PC-9 (cell line): Measurements from ENCODE around the gene KCNJ5. TPM values are rescaled to one million over a fixed set of nuclear protein-coding genes. Genes with fewer than 3 reads are reported as not detected.

Experiments used
- BruUV-seq: library from RNA; stranded (reverse); fragments of 400-500 nt; replicated peaks from 2 replicates; lab custom pipeline; 2021; lab: Mats Ljungman, UMichigan
- CTCF ChIA-PET: fragments of 300-600 bp; sonication (Branson Sonifier 250); formaldehyde crosslinking; loops from one replicate; lab custom pipeline; 2022; ENCODE audit warnings: antibody characterized with exemption; lab: Charles Lee
- POLR2A ChIA-PET: fragments of 300-600 bp; sonication (Branson Sonifier 250); formaldehyde crosslinking; loops from one replicate; lab custom pipeline; 2022; ENCODE audit warnings: antibody characterized with exemption; ENCODE audit not compliant: unreplicated experiment; lab: Charles Lee
- DNase-seq, 2 experiments: peaks; one replicate each; pipeline versions ENCODE4 v3.0.0 to v3.0.0-alpha.2; 2015 to 2022; ENCODE audit warnings: mixed read lengths in 1 of 2
- H2AFZ ChIP-seq: fragments of 200-600 bp; sonication (generic); 2 replicates; pipeline ENCODE4 v1.8.1; 2017; ENCODE audit warnings: antibody characterized with exemption
- H3F3A ChIP-seq: fragments of 200-600 bp; sonication (generic); 2 replicates; pipeline ENCODE4 v1.8.1; 2017; ENCODE audit warnings: antibody characterized with exemption, mild to moderate bottlenecking, low read depth; ENCODE audit not compliant: insufficient read depth
- H3K27ac ChIP-seq: fragments of 200-600 bp; sonication (generic); 2 replicates; pipeline ENCODE4 v1.6.1; 2016; ENCODE audit warnings: mixed run types
- H3K27me3 ChIP-seq: fragments of 200-600 bp; sonication (generic); 2 replicates; pipeline ENCODE4 v1.6.1; 2016; ENCODE audit warnings: low read depth, mixed run types; ENCODE audit not compliant: insufficient read depth
- H3K36me3 ChIP-seq: fragments of 200-600 bp; sonication (generic); 2 replicates; pipeline ENCODE4 v1.6.1; 2016; ENCODE audit warnings: low read depth, mixed run types
- H3K4me1 ChIP-seq: fragments of 200-600 bp; sonication (generic); replicated peaks from 2 replicates; pipeline ENCODE4 v1.6.1; 2016; ENCODE audit warnings: mixed run types; ENCODE audit not compliant: insufficient read depth
- H3K4me2 ChIP-seq: fragments of 200-600 bp; sonication (generic); 2 replicates; pipeline ENCODE4 v1.6.1; 2017; ENCODE audit warnings: mixed run types
- H3K4me3 ChIP-seq: fragments of 200-600 bp; sonication (generic); 2 replicates; pipeline ENCODE4 v1.6.1; 2016; ENCODE audit warnings: mixed run types
- H3K79me2 ChIP-seq: fragments of 200-600 bp; sonication (generic); 2 replicates; pipeline ENCODE4 v1.6.1; 2017; ENCODE audit warnings: low read depth, mixed run types
- H3K9me2 ChIP-seq: fragments of 200-600 bp; sonication (generic); 2 replicates; pipeline ENCODE4 v1.8.1; 2017; ENCODE audit warnings: mild to moderate bottlenecking; ENCODE audit not compliant: insufficient read depth
- H3K9me3 ChIP-seq: fragments of 200-600 bp; sonication (generic); 2 replicates; pipeline ENCODE4 v1.8.1; 2016; ENCODE audit warnings: low read depth; ENCODE audit not compliant: insufficient read depth
- H4K20me1 ChIP-seq: fragments of 200-600 bp; sonication (generic); 2 replicates; pipeline ENCODE4 v1.8.1; 2017; ENCODE audit not compliant: insufficient read depth
- CTCF ChIP-seq: fragments of 200-600 bp; sonication (generic); conservative IDR thresholded peaks from 2 replicates; pipeline ENCODE4 v1.6.1; 2017; ENCODE audit warnings: mixed run types, antibody characterized with exemption, mild to moderate bottlenecking, moderate library complexity
- EZH2 ChIP-seq: fragments of 200-600 bp; sonication (generic); IDR thresholded peaks from 2 replicates; pipeline ENCODE4 v1.8.0; 2017; ENCODE audit warnings: antibody characterized with exemption, low read depth
- intact Hi-C: fragments of 100-400 bp; cut with micrococcal nuclease; formaldehyde crosslinking; loops from one replicate; pipeline ENCODE4 v1.10.0; 2022; ENCODE audit not compliant: unreplicated experiment
- total RNA-seq: library from RNA; stranded (reverse); gene quantifications from 2 replicates; pipeline ENCODE4 v1.2.3, GENCODE V29; 2021

Gene KCNJ5
- total RNA-seq, 1 experiment from 2014 or later = 0.11 TPM

GRCh38 chr11:128878455-128878854 is 12.7 kb upstream of the KCNJ5 start:
- H3K36me3 ChIP-seq = no peaks in the 10 kb centered on the region
- no peak overlapping the region for H3K4me2 ChIP-seq
- H3F3A ChIP-seq = no peaks in the 10 kb centered on the region
- POLR2A ChIA-PET = interaction anchor here (0.6 kb wide), 1 partner anchor 783 kb away, joined by 12 read pairs; no protein-coding TSS in a partner anchor
- no peaks in the 10 kb centered on the region for H3K4me1 ChIP-seq
- TF ChIP-seq CTCF = no peak
- no peak for TF ChIP-seq EZH2
- H3K9me2 ChIP-seq = no peaks in the 10 kb centered on the region
- intact Hi-C loops = no loop called here
- no TSS peak for BruUV-seq
- no peak overlapping the region for H3K4me3 ChIP-seq
- H3K79me2 ChIP-seq = no peaks in the 10 kb centered on the region
- H2AFZ ChIP-seq = no peak overlapping the region
- no peaks in the 10 kb centered on the region for H4K20me1 ChIP-seq
- H3K27me3 ChIP-seq = peaks cover 37% of the 10 kb centered on the region
- CTCF ChIA-PET = no interaction called here
- no peak overlapping the region for H3K27ac ChIP-seq
- DNase-seq = no peak
- no peaks in the 10 kb centered on the region for H3K9me3 ChIP-seq

- BruUV-seq = no TSS peak
- TF ChIP-seq EZH2 (no peak), CTCF (no peak)
Measured at GRCh38 chr11:128879817-128880216, 11.3 kb upstream of the KCNJ5 start.

GRCh38 chr11:128881221-128881620 is 9.9 kb upstream of the KCNJ5 start:
- ChIA-PET POLR2A (no interaction called here), CTCF (no interaction called here)
- TF ChIP-seq EZH2 (no peak), CTCF (no peak)
- H3F3A ChIP-seq = no peaks in the 10 kb centered on the region
- no peak overlapping the region for H2AFZ ChIP-seq
- DNase-seq = no peak
- H3K36me3 ChIP-seq = no peaks in the 10 kb centered on the region
- H4K20me1 ChIP-seq = no peaks in the 10 kb centered on the region
- no peaks in the 10 kb centered on the region for H3K9me3 ChIP-seq
- H3K4me1 ChIP-seq = no peaks in the 10 kb centered on the region
- BruUV-seq = no TSS peak
- H3K4me3 ChIP-seq = no peak overlapping the region
- no peak overlapping the region for H3K4me2 ChIP-seq
- no peak overlapping the region for H3K27ac ChIP-seq
- H3K27me3 ChIP-seq = peaks cover 23% of the 10 kb centered on the region
- no peaks in the 10 kb centered on the region for H3K79me2 ChIP-seq
- intact Hi-C loops = loop anchor here (10.0 kb wide), 1 partner anchor 846 kb away; no protein-coding TSS in a partner anchor
- H3K9me2 ChIP-seq = no peaks in the 10 kb centered on the region

More at GRCh38 chr11:128879817-128880216, 11.3 kb upstream of the KCNJ5 start:
- H3K4me2 ChIP-seq = no peak overlapping the region
- H3K27ac ChIP-seq = no peak overlapping the region
- H4K20me1 ChIP-seq = no peaks in the 10 kb centered on the region
- H3K4me1 ChIP-seq = no peaks in the 10 kb centered on the region
- no peaks in the 10 kb centered on the region for H3K9me2 ChIP-seq
- H3K27me3 ChIP-seq = peaks cover 35% of the 10 kb centered on the region
- H3K79me2 ChIP-seq = no peaks in the 10 kb centered on the region
- H3K9me3 ChIP-seq = no peaks in the 10 kb centered on the region
- ChIA-PET POLR2A (no interaction called here), CTCF (interaction anchor here (0.6 kb wide), 1 partner anchor 413 kb away, joined by 6 read pairs; no protein-coding TSS in a partner anchor)
- H2AFZ ChIP-seq = no peak overlapping the region
- no peak overlapping the region for H3K4me3 ChIP-seq
- no peaks in the 10 kb centered on the region for H3F3A ChIP-seq
- H3K36me3 ChIP-seq = no peaks in the 10 kb centered on the region
- DNase-seq = no peak
- intact Hi-C loops = loop anchor here (10.0 kb wide), 1 partner anchor 845 kb away; no protein-coding TSS in a partner anchor
